Dedifferentiated amniotic fluid mesenchymal stem cell (primary cell): ENCODE results near the gene FOXS1.
A peak's percentile ranks its signal among the peaks of the same experiment; 100 is the strongest.

Experiments used
- DNase-seq: peaks from one replicate; pipeline ENCODE4 v3.0.0-alpha.2; 2016; ENCODE audit errors: extremely low spot score

Gene FOXS1

GRCh38 chr20:31845300-31845863 is at the start of gene FOXS1:
Gene FOXS1 (minus strand): TSS chr20:31845604. CDS start chr20:31845542, 62 bp downstream.
- no peak for DNase-seq

GRCh38 chr20:31890646-31891045 is 45.2 kb upstream of the FOXS1 start:
- no peak for DNase-seq

GRCh38 chr20:31883829-31884228 is 38.4 kb upstream of the FOXS1 start:
- no peak for DNase-seq

- DNase-seq: no peak
Observed at GRCh38 chr20:31881945-31882344, 36.5 kb upstream of the FOXS1 start.

- DNase-seq: peak; percentile 94
Observed at GRCh38 chr20:31879143-31879987, 34.0 kb upstream of the FOXS1 start.

GRCh38 chr20:31877684-31878083 is 32.3 kb upstream of the FOXS1 start:
- no peak for DNase-seq

GRCh38 chr20:31875671-31876070 is 30.3 kb upstream of the FOXS1 start:
- DNase-seq: no peak

GRCh38 chr20:31872406-31872805 is 27.0 kb upstream of the FOXS1 start:
- no peak for DNase-seq

- no peak for DNase-seq
Observed at GRCh38 chr20:31871618-31871954, 26.2 kb upstream of the FOXS1 start.

- DNase-seq: no peak
Observed at GRCh38 chr20:31870726-31871617, 25.6 kb upstream of the FOXS1 start.

GRCh38 chr20:31869942-31870725 is 24.7 kb upstream of the FOXS1 start, which contains the start of the genes DUSP15 and TTLL9:
Gene DUSP15 (minus strand): TSS chr20:31870527. CDS start chr20:31870337, 190 bp downstream.
Gene TTLL9 (plus strand): TSS chr20:31870634. CDS start chr20:31871127, 493 bp downstream.
- DNase-seq: no peak

- no peak for DNase-seq
Observed at GRCh38 chr20:31869673-31869941, 24.2 kb upstream of the FOXS1 start.

- DNase-seq: no peak
Observed at GRCh38 chr20:31868853-31869672, 23.7 kb upstream of the FOXS1 start.

GRCh38 chr20:31866221-31866620 is 20.8 kb upstream of the FOXS1 start:
- no peak for DNase-seq

- no peak for DNase-seq
Observed at GRCh38 chr20:31864521-31865400, 19.4 kb upstream of the FOXS1 start.

- DNase-seq: no peak
Observed at GRCh38 chr20:31863296-31864085, 18.1 kb upstream of the FOXS1 start.

- no peak for DNase-seq
Observed at GRCh38 chr20:31862506-31862905, 17.1 kb upstream of the FOXS1 start.

- DNase-seq: no peak
Observed at GRCh38 chr20:31862157-31862470, 16.7 kb upstream of the FOXS1 start.
